K562 (cell line): Measurements from ENCODE around the gene VPS33B. TPM values are rescaled to one million over a fixed set of nuclear protein-coding genes. Genes with fewer than 3 reads are reported as not detected.

Experiments
- BMI1 ChIP-seq: fragments of 150-350 bp; IDR thresholded peaks from 2 replicates; pipeline ENCODE4 v1.6.1; 2014; ENCODE audit warnings: low read length
- CHD4 ChIP-seq: fragments of 200-600 bp; sonication (generic); IDR thresholded peaks from 3 replicates; pipeline ENCODE4 v1.6.1; 2012; ENCODE audit warnings: low read depth, mild to moderate bottlenecking, mixed read lengths, low read length, inconsistent platforms; ENCODE audit not compliant: insufficient read depth, insufficient replicate concordance, poor library complexity, severe bottlenecking
- EP300 ChIP-seq: IDR thresholded peaks from 2 replicates; pipeline ENCODE4 v1.6.1; 2012; ENCODE audit warnings: low read length, improper control_type of control experiment
- KHSRP ChIP-seq: fragments of 450-650 bp; IDR thresholded peaks from 2 replicates; pipeline ENCODE4 v1.6.1; 2017
- KLF1 ChIP-seq: fragments of 450-650 bp; IDR thresholded peaks from 2 replicates; pipeline ENCODE4 v1.6.1; 2016; ENCODE audit warnings: missing genetic modification characterization, missing compliant biosample characterization
- KLF13 ChIP-seq: fragments of 450-650 bp; IDR thresholded peaks from 2 replicates; pipeline ENCODE4 v1.6.1; 2016; ENCODE audit warnings: missing genetic modification characterization, low read depth, mild to moderate bottlenecking, missing compliant biosample characterization, moderate library complexity, borderline replicate concordance
- MAZ ChIP-seq, 2 experiments: fragments of 450-650 bp in 1 of 2; sonication (generic) in 1 of 2; formaldehyde crosslinking; IDR thresholded peaks in 1 of 2; conservative IDR thresholded peaks in 1 of 2; 2 replicates each; pipeline versions ENCODE4 v1.4.0 to v1.5.0; 2020; ENCODE audit warnings: mild to moderate bottlenecking in 1 of 2, missing genetic modification reagents in 1 of 2
- MCM5 ChIP-seq: fragments of 450-650 bp; IDR thresholded peaks from 2 replicates; pipeline ENCODE4 v1.6.1; 2016; ENCODE audit warnings: low read depth
- NCOA6 ChIP-seq: fragments of 450-650 bp; IDR thresholded peaks from 2 replicates; pipeline ENCODE4 v1.6.1; 2017; ENCODE audit warnings: mild to moderate bottlenecking
- PCBP1 ChIP-seq: fragments of 200-400 bp; formaldehyde crosslinking; IDR thresholded peaks from 2 replicates; pipeline ENCODE4 v1.6.1; 2018; ENCODE audit warnings: mild to moderate bottlenecking, low read depth, low read length; ENCODE audit not compliant: poor library complexity, severe bottlenecking
- POLR2G ChIP-seq: fragments of 200-400 bp; formaldehyde crosslinking; IDR thresholded peaks from 2 replicates; pipeline ENCODE4 v1.6.1; 2017; ENCODE audit warnings: low read depth, mild to moderate bottlenecking, antibody characterized with exemption, low read length, moderate library complexity
- polyA plus RNA-seq, 8 experiments: library from polyadenylated mRNA; depleted of rRNA in 4 of 8; stranded (reverse) in 5 of 8; unstranded in 3 of 8; fragments of >200 nt; fragmentation: Nextera tagmentation in 2 of 8; fragmentation: Illumina TruSeq in 1 of 8; extraction: Ambion mirVana in 2 of 8; extraction: Trizol in 1 of 8; gene quantifications; 2 replicates each; pipeline versions ENCODE4 v1.2.1 to v1.2.3, GENCODE V29; 2011 to 2014; ENCODE audit warnings: inconsistent platforms in 1 of 8, missing spikeins in 1 of 8
- total RNA-seq, 7 experiments: library from RNA; depleted of rRNA in 6 of 7; stranded (reverse); fragments of >200 nt in 6 of 7; fragmentation: Illumina TruSeq in 2 of 7; extraction: Trizol in 2 of 7; gene quantifications; 2 replicates each; pipeline versions ENCODE4 v1.2.1 to v1.2.3, GENCODE V29; 2011 to 2021; ENCODE audit warnings: low replicate concordance in 1 of 7
- TF ChIP-seq, protein P1 (sequence below), 2 experiments: fragments of 450-650 bp; formaldehyde crosslinking in 1 of 2; IDR thresholded peaks; 2 replicates each; pipeline versions ENCODE4 v1.4.0 to v1.6.1; 2014 to 2020; ENCODE audit warnings: mild to moderate bottlenecking in 2 of 2, borderline replicate concordance in 1 of 2, low read depth in 1 of 2
- TF ChIP-seq, protein P2 (sequence below): fragments of 250-450 bp; sonication (Bioruptor Pico); IDR thresholded peaks from 2 replicates; pipeline ENCODE4 v1.4.0; 2020; ENCODE audit warnings: mild to moderate bottlenecking, moderate library complexity
- TF ChIP-seq, protein P3 (sequence below): fragments of 250-450 bp; sonication (Bioruptor Pico); IDR thresholded peaks from 2 replicates; pipeline ENCODE4 v1.9.0; 2021; ENCODE audit warnings: mild to moderate bottlenecking
- TF ChIP-seq, protein P4 (sequence below): sonication (generic); formaldehyde crosslinking; IDR thresholded peaks from 2 replicates; pipeline ENCODE4 v1.9.0; 2022; ENCODE audit warnings: mild to moderate bottlenecking, missing genetic modification reagents

VPS33B gene
- total and polyA plus RNA-seq, 9 of the 15 experiments (the other 6 are each of a cell fraction or from before 2014, with no cell fraction given) = 9.4 to 25.5 (median 14.8) TPM

DNA sequence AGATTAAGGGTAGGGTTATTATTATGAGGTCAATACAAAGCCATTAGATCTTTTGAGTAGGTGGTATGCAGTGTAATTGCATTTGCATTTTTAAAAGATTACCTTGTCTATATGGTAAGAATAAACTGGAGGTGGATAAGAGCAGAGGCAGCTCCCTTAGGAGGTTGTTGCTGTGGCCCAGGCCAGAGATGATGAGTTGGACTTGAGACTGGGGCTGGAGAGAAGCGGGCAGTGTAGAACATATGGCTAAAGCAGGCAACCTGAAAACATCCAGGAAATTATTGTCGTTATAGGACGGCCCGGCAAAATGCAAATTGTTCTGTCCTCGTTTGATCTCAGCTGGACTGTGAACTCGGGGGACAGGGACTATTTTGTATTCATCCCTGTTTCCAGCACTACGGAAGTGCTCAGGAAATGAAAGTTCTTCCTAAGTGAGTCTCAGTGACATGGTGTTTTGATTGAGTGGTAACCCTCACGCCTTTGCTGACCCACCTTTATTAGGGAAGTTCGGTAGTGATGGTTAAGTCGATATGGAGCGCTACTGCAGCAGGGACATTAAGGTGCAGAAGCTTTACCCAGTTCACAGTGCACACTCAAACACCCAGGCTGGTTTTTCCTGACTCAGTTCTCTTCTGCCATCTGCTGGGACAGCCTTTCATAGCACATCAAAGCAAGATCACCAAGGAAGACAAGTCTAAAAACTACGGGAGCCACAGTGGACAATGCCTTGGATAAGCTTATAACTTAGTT, 27.2 kb upstream of the VPS33B start (continued):
- TF ChIP-seq, protein P1, sequence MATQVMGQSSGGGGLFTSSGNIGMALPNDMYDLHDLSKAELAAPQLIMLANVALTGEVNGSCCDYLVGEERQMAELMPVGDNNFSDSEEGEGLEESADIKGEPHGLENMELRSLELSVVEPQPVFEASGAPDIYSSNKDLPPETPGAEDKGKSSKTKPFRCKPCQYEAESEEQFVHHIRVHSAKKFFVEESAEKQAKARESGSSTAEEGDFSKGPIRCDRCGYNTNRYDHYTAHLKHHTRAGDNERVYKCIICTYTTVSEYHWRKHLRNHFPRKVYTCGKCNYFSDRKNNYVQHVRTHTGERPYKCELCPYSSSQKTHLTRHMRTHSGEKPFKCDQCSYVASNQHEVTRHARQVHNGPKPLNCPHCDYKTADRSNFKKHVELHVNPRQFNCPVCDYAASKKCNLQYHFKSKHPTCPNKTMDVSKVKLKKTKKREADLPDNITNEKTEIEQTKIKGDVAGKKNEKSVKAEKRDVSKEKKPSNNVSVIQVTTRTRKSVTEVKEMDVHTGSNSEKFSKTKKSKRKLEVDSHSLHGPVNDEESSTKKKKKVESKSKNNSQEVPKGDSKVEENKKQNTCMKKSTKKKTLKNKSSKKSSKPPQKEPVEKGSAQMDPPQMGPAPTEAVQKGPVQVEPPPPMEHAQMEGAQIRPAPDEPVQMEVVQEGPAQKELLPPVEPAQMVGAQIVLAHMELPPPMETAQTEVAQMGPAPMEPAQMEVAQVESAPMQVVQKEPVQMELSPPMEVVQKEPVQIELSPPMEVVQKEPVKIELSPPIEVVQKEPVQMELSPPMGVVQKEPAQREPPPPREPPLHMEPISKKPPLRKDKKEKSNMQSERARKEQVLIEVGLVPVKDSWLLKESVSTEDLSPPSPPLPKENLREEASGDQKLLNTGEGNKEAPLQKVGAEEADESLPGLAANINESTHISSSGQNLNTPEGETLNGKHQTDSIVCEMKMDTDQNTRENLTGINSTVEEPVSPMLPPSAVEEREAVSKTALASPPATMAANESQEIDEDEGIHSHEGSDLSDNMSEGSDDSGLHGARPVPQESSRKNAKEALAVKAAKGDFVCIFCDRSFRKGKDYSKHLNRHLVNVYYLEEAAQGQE (IDR thresholded peaks at IDR 0.05; ENCODE audit: borderline replicate concordance) = peak; percentile 64; the same call in 1 of the 2 replicates
- TF ChIP-seq, protein P1 (CRISPR knock-in tag; IDR thresholded peaks at IDR 0.05; ENCODE audit: low read depth) = no peak
- no peak for TF ChIP-seq EP300
- no peak for TF ChIP-seq KLF13
- TF ChIP-seq, protein P2, sequence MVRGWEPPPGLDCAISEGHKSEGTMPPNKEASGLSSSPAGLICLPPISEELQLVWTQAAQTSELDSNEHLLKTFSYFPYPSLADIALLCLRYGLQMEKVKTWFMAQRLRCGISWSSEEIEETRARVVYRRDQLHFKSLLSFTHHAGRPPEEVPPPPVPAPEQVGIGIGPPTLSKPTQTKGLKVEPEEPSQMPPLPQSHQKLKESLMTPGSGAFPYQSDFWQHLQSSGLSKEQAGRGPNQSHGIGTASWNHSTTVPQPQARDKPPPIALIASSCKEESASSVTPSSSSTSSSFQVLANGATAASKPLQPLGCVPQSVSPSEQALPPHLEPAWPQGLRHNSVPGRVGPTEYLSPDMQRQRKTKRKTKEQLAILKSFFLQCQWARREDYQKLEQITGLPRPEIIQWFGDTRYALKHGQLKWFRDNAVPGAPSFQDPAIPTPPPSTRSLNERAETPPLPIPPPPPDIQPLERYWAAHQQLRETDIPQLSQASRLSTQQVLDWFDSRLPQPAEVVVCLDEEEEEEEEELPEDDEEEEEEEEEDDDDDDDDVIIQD (CRISPR knock-in tag) = no peak
- no peak for TF ChIP-seq CHD4
- TF ChIP-seq PCBP1 = no peak
- TF ChIP-seq NCOA6 = no peak
- TF ChIP-seq, protein P3, sequence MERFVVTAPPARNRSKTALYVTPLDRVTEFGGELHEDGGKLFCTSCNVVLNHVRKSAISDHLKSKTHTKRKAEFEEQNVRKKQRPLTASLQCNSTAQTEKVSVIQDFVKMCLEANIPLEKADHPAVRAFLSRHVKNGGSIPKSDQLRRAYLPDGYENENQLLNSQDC (CRISPR knock-in tag) = no peak
- no peak for TF ChIP-seq KLF1 (tag)
- no peak for TF ChIP-seq POLR2G
- TF ChIP-seq, protein P4, sequence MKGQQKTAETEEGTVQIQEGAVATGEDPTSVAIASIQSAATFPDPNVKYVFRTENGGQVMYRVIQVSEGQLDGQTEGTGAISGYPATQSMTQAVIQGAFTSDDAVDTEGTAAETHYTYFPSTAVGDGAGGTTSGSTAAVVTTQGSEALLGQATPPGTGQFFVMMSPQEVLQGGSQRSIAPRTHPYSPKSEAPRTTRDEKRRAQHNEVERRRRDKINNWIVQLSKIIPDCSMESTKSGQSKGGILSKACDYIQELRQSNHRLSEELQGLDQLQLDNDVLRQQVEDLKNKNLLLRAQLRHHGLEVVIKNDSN (CRISPR knock-in tag) = no peak
- no peak for TF ChIP-seq KHSRP
- no peak for TF ChIP-seq MCM5
- TF ChIP-seq MAZ (CRISPR knock-in tag; conservative IDR thresholded peaks at IDR 0.05 in 1 of 2, IDR thresholded peaks at IDR 0.05 in 1 of 2) = no peak
- no peak for TF ChIP-seq BMI1
- TF ChIP-seq, all 486 proteins: peak for 20
